WI38 (cell line): ENCODE data around the gene UNC45A.

Source experiments
- H3K4me3 ChIP-seq: 2 replicates; pipeline ENCODE4 v1.5.1; 2011; ENCODE audit warnings: low read depth, mild to moderate bottlenecking, control low read depth, low read length
- CTCF ChIP-seq: IDR thresholded peaks from 2 replicates; pipeline ENCODE4 v1.5.1; 2012; ENCODE audit warnings: low read depth, mild to moderate bottlenecking, control low read depth, low read length

Gene UNC45A

GRCh38 chr15:90972133-90972532, 37.0 kb downstream of the UNC45A start:
- H3K4me3 ChIP-seq, result no peak overlapping the region
- TF ChIP-seq CTCF, result no peak

GRCh38 chr15:90974216-90974615, 39.1 kb downstream of the UNC45A start:
- TF ChIP-seq CTCF, result no peak

GRCh38 chr15:90979582-90979981, 44.5 kb downstream of the UNC45A start:
- H3K4me3 ChIP-seq, result no peak overlapping the region
- TF ChIP-seq CTCF, result no peak

More at GRCh38 chr15:90974216-90974615, 39.1 kb downstream of the UNC45A start:
- no peak overlapping the region for H3K4me3 ChIP-seq

- no peak overlapping the region for H3K4me3 ChIP-seq
- no peak for TF ChIP-seq CTCF
These were observed 46.6 kb downstream of the UNC45A start for GRCh38 chr15:90981681-90982080.

- no peak for TF ChIP-seq CTCF
These were observed 47.0 kb downstream of the UNC45A start for GRCh38 chr15:90982135-90982534.

GRCh38 chr15:90986790-90987507, 51.9 kb downstream of the UNC45A start:
- no peak overlapping the region for H3K4me3 ChIP-seq
- TF ChIP-seq CTCF, result no peak

More at GRCh38 chr15:90982135-90982534, 47.0 kb downstream of the UNC45A start:
- no peak overlapping the region for H3K4me3 ChIP-seq

GRCh38 chr15:90987561-90988141, 52.6 kb downstream of the UNC45A start:
- H3K4me3 ChIP-seq, result no peak overlapping the region
- no peak for TF ChIP-seq CTCF
